Thyroid gland (tissue), 4 donors: ENCODE data around the gene MGLL.

Experiments used
- POLR2A ChIP-seq, 2 donors: fragments of 450-650 bp; IDR thresholded peaks; one replicate each; pipeline ENCODE4 v1.6.1; 2017; ENCODE audit warnings: antibody characterized with exemption in 2 of 2, mild to moderate bottlenecking in 2 of 2, moderate library complexity in 1 of 2
- TF ChIP-seq, protein P1 (sequence below), 6 experiments: fragments of 200-600 bp in 3 of 6; fragments of 450-650 bp in 3 of 6; sonication (generic) in 3 of 6; IDR thresholded peaks; one replicate each; pipeline ENCODE4 v1.5.1; 2016 to 2019; ENCODE audit warnings: antibody characterized with exemption in 6 of 6, mild to moderate bottlenecking in 2 of 6, inconsistent platforms in 1 of 6, moderate library complexity in 1 of 6

DNA sequence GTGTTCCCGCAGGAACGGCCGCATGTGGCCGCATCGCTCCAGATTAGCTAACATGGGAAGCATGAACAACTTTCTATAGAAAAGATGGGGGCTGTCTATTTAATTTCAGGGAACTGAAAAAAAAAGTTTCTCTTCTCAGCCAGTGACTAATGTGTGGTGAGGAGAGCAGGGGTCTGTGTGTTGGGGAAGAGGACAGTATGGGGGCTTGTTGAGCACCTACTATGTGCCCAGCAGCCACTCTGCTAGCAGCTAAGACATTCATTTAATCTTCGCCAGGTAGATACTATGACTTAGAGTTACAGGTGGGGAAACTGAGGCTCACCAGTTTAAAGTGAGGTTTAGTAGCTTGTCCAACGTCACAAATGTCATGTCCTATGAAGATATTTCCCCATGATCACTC, 56.6 kb downstream of the MGLL start:
- TF ChIP-seq, protein P1, sequence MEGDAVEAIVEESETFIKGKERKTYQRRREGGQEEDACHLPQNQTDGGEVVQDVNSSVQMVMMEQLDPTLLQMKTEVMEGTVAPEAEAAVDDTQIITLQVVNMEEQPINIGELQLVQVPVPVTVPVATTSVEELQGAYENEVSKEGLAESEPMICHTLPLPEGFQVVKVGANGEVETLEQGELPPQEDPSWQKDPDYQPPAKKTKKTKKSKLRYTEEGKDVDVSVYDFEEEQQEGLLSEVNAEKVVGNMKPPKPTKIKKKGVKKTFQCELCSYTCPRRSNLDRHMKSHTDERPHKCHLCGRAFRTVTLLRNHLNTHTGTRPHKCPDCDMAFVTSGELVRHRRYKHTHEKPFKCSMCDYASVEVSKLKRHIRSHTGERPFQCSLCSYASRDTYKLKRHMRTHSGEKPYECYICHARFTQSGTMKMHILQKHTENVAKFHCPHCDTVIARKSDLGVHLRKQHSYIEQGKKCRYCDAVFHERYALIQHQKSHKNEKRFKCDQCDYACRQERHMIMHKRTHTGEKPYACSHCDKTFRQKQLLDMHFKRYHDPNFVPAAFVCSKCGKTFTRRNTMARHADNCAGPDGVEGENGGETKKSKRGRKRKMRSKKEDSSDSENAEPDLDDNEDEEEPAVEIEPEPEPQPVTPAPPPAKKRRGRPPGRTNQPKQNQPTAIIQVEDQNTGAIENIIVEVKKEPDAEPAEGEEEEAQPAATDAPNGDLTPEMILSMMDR (IDR thresholded peaks at IDR 0.05): no peak
- no peak for TF ChIP-seq POLR2A (IDR thresholded peaks at IDR 0.05)
